ENCODE measurements around the gene ARHGAP10. TPM values are rescaled to one million over a fixed set of nuclear protein-coding genes. Genes with fewer than 3 reads are reported as not detected.

The ARHGAP10 gene
- total RNA-seq, 1 donor from 2014 or later: 25.5 TPM

DNA sequence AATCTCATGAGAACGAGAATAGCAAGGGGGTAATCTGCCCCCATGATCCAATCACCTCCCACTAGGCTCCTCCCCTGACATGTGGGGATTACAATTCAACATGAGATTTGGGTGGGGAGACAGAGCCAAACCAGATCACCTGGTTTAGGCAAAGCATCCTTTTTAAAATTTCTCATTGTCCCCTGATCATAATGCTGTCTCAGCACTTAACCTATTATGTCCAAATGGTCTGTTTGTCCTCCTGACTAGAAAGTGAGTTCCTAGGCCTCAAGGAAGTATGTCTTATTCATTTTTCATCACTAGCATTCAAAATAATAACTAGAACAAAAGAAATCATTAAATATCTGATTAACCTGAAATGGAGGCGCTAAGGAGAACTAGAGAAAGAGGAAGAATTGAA lies 40.1 kb upstream of the ARHGAP10 start:
- TF ChIP-seq, protein P1, sequence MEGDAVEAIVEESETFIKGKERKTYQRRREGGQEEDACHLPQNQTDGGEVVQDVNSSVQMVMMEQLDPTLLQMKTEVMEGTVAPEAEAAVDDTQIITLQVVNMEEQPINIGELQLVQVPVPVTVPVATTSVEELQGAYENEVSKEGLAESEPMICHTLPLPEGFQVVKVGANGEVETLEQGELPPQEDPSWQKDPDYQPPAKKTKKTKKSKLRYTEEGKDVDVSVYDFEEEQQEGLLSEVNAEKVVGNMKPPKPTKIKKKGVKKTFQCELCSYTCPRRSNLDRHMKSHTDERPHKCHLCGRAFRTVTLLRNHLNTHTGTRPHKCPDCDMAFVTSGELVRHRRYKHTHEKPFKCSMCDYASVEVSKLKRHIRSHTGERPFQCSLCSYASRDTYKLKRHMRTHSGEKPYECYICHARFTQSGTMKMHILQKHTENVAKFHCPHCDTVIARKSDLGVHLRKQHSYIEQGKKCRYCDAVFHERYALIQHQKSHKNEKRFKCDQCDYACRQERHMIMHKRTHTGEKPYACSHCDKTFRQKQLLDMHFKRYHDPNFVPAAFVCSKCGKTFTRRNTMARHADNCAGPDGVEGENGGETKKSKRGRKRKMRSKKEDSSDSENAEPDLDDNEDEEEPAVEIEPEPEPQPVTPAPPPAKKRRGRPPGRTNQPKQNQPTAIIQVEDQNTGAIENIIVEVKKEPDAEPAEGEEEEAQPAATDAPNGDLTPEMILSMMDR (conservative IDR thresholded peaks at IDR 0.05): no peak
- no peaks in the 10 kb centered on the region for H3K4me1 Mint-ChIP-seq (ENCODE audit: unreplicated experiment)
- no peaks in the 10 kb centered on the region for H3K36me3 Mint-ChIP-seq
- H3K4me3 Mint-ChIP-seq: no peak overlapping the region
- no peak overlapping the region for H3K27ac Mint-ChIP-seq
- DNase-seq (ENCODE audit: extremely low spot score, unreplicated experiment): no peak
- H3K27me3 Mint-ChIP-seq: no peaks in the 10 kb centered on the region
- H3K9me3 Mint-ChIP-seq: no peaks in the 10 kb centered on the region

- Mint-ChIP-seq H3K4me1 (ENCODE audit: unreplicated experiment) (no peaks in the 10 kb centered on the region), H3K36me3 (no peaks in the 10 kb centered on the region), H3K9me3 (no peaks in the 10 kb centered on the region), H3K4me3 (no peak overlapping the region), H3K27me3 (no peaks in the 10 kb centered on the region), H3K27ac (no peak overlapping the region)
- no peak for DNase-seq (ENCODE audit: extremely low spot score, unreplicated experiment)
- TF ChIP-seq, protein P1 (conservative IDR thresholded peaks at IDR 0.05): no peak
These were observed 38.7 kb upstream of the ARHGAP10 start for GRCh38 chr4:147693218-147693617.

- H3K36me3 Mint-ChIP-seq: no peaks in the 10 kb centered on the region
These were observed 35.0 kb upstream of the ARHGAP10 start for GRCh38 chr4:147696866-147697265.

DNA sequence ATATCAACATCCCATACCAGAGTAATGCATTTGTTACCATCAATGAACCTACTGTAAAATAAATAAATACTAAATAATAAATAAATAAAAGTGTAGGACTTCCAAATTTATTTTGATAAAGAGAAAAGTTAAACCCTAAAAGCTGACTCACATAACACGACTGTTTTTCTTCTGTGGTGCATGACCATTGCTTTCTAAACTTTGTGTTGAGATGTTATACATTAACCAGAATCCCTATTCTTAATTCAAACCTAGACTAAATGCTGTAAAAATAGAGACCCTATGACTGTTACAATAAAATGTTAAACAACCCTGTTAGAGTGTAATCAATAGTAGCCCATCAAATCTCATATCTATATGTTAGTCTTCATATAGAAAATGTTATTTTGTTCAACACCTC lies 27.0 kb upstream of the ARHGAP10 start:
- H3K36me3 Mint-ChIP-seq: no peaks in the 10 kb centered on the region
- H3K9me3 Mint-ChIP-seq: no peaks in the 10 kb centered on the region
- TF ChIP-seq, protein P1 (conservative IDR thresholded peaks at IDR 0.05): no peak
- H3K27ac Mint-ChIP-seq: no peak overlapping the region
- DNase-seq (ENCODE audit: extremely low spot score, unreplicated experiment): no peak
- H3K4me1 Mint-ChIP-seq (ENCODE audit: unreplicated experiment): no peaks in the 10 kb centered on the region
- no peak overlapping the region for H3K4me3 Mint-ChIP-seq
- H3K27me3 Mint-ChIP-seq: no peaks in the 10 kb centered on the region

More at GRCh38 chr4:147696866-147697265, 35.0 kb upstream of the ARHGAP10 start:
- no peak overlapping the region for H3K27ac Mint-ChIP-seq
- TF ChIP-seq, protein P1 (conservative IDR thresholded peaks at IDR 0.05): no peak
- H3K4me1 Mint-ChIP-seq (ENCODE audit: unreplicated experiment): no peaks in the 10 kb centered on the region
- H3K4me3 Mint-ChIP-seq: no peak overlapping the region
- H3K9me3 Mint-ChIP-seq: no peaks in the 10 kb centered on the region
- no peak for DNase-seq (ENCODE audit: extremely low spot score, unreplicated experiment)
- no peaks in the 10 kb centered on the region for H3K27me3 Mint-ChIP-seq

DNA sequence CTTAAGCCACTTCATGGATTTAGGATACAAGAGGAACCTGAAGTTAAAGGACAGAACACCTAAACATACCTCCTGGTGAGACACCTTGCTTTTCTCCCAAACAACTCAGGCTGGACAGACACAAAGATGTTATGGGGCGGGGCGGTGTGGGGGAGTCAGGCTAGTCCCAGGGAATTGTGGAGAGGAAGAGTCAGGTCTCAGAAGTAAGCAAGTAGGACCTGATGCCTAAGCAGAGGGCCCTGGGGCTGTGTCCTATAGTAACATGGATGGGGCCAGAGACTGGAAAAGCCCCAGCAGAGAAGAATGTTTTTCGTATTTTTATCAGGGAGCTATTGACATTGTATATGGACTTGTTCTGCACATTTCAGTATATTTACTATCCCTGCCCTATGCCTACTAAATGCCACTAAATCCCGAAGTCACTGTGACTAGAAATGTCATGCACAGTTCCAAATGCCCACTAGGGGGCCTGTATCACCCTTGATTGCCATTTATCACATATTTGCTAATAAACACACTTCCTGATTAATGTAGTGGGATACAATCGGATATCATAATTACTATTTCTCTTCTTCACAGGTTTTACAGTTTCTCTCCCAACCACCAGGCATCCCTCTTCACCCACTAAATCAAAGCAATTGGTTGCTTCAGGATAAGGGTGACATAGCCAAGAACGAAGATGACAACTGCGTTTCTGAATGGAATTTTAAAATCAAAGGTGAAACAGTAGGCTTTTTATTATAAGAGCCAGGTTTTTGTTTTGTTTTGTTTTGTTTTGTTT lies 23.8 kb upstream of the ARHGAP10 start:
- no peak for DNase-seq (ENCODE audit: extremely low spot score, unreplicated experiment)
- H3K27ac Mint-ChIP-seq: no peak overlapping the region
- H3K27me3 Mint-ChIP-seq: no peaks in the 10 kb centered on the region
- TF ChIP-seq, protein P1 (conservative IDR thresholded peaks at IDR 0.05): peak; percentile 93
- H3K4me1 Mint-ChIP-seq (ENCODE audit: unreplicated experiment): peaks cover under 1% of the 10 kb centered on the region
- no peaks in the 10 kb centered on the region for H3K9me3 Mint-ChIP-seq
- no peak overlapping the region for H3K4me3 Mint-ChIP-seq
- no peaks in the 10 kb centered on the region for H3K36me3 Mint-ChIP-seq
